HepG2 (cell line): ENCODE results near the gene APBB2. TPM values are rescaled to one million over a fixed set of nuclear protein-coding genes. Genes with fewer than 3 reads are reported as not detected.

Source experiments
- ATAC-seq: fragments of 200-7000 bp; cut with Tn5 transposase; 3 replicates; pipeline ENCODE4 v1.9.1; 2020; ENCODE audit warnings: mild to moderate bottlenecking, moderate library complexity
- BruUV-seq: library from RNA; stranded (reverse); fragments of 400-500 nt; replicated peaks from 2 replicates; lab custom pipeline; 2021; lab: Mats Ljungman, UMichigan
- CTCF ChIA-PET: fragments of 300-600 bp; formaldehyde crosslinking; extraction: SDS; loops from one replicate; lab custom pipeline; 2021; ENCODE audit warnings: low total read pairs, inconsistent platforms, low intra/inter-chr PET ratio; lab: Yijun Ruan, JAX
- POLR2A ChIA-PET: fragments of 350-600 bp; sonication (Branson Sonifier 250); formaldehyde crosslinking; loops from one replicate; lab custom pipeline; 2020; ENCODE audit warnings: antibody characterized with exemption, inconsistent platforms; lab: Yijun Ruan, JAX
- DNase-seq: peaks from one replicate; pipeline ENCODE4 v3.0.0-alpha.2; 2015; ENCODE audit warnings: low spot score
- FAIRE-seq: peaks from 3 replicates; lab custom pipeline; 2011; peaks lifted over from hg19 to GRCh38; lab: Jason Lieb, UNC
- H2AFZ ChIP-seq: one replicate; pipeline ENCODE4 v1.6.1; 2011; ENCODE audit warnings: low read length, inconsistent platforms
- H3K27ac ChIP-seq: fragments of 300-600 bp; 3 replicates; pipeline ENCODE4 v1.8.0; 2011; ENCODE audit warnings: mixed run types, mild to moderate bottlenecking, mixed read lengths, low read length, inconsistent platforms; ENCODE audit not compliant: insufficient read depth; ENCODE audit errors: extremely low read length
- H3K27me3 ChIP-seq, 2 experiments: fragments of 200-600 bp in 1 of 2; 2 replicates in 1 of 2; 3 replicates in 1 of 2; pipeline versions ENCODE4 v1.6.0 to v1.8.0; 2011; ENCODE audit warnings: low read length in 2 of 2, mild to moderate bottlenecking in 2 of 2, moderate library complexity in 2 of 2, inconsistent platforms in 1 of 2; ENCODE audit not compliant: insufficient read depth in 2 of 2, control insufficient read depth in 1 of 2
- H3K36me3 ChIP-seq, 2 experiments: fragments of 200-600 bp in 1 of 2; replicated peaks in 1 of 2; 2 replicates in 1 of 2; 3 replicates in 1 of 2; pipeline versions ENCODE4 v1.5.1 to v1.8.0; 2011; ENCODE audit warnings: low read length in 2 of 2, inconsistent platforms in 1 of 2; ENCODE audit not compliant: insufficient read depth in 2 of 2, control insufficient read depth in 1 of 2
- H3K4me1 ChIP-seq: 2 replicates; pipeline ENCODE4 v1.5.1; 2012; ENCODE audit warnings: low read length, inconsistent platforms; ENCODE audit not compliant: insufficient read depth
- H3K4me2 ChIP-seq: 2 replicates; pipeline ENCODE4 v1.6.0; 2011; ENCODE audit warnings: low read depth, low read length, inconsistent platforms
- H3K4me3 ChIP-seq, 3 experiments: fragments of 200-600 bp in 1 of 3; sonication (generic), shearing (Covaris generic) in 1 of 3; replicated peaks in 1 of 3; 2 replicates each; pipeline ENCODE4 v1.5.1; 2011 to 2016; ENCODE audit warnings: low read length in 3 of 3, inconsistent platforms in 2 of 3, low read depth in 2 of 3, mild to moderate bottlenecking in 2 of 3, control low read depth in 1 of 3, mixed read lengths in 1 of 3; ENCODE audit not compliant: insufficient read depth in 1 of 3
- H3K79me2 ChIP-seq: one replicate; pipeline ENCODE4 v1.6.1; 2011; ENCODE audit warnings: low read length, inconsistent platforms; ENCODE audit not compliant: insufficient read depth
- H3K9ac ChIP-seq: 2 replicates; pipeline ENCODE4 v1.6.0; 2011; ENCODE audit warnings: mild to moderate bottlenecking, low read depth, low read length, inconsistent platforms; ENCODE audit not compliant: insufficient read depth
- H3K9me3 ChIP-seq: 2 replicates; pipeline ENCODE4 v1.5.1; 2012; ENCODE audit warnings: mild to moderate bottlenecking, low read length
- H4K20me1 ChIP-seq: 2 replicates; pipeline ENCODE4 v1.6.0; 2011; ENCODE audit warnings: inconsistent platforms, mild to moderate bottlenecking, low read length, moderate library complexity; ENCODE audit not compliant: insufficient read depth
- KLF11 ChIP-seq: IDR thresholded peaks from 2 replicates; pipeline ENCODE4 v1.6.1; 2016; ENCODE audit warnings: missing compliant biosample characterization
- SMAD9 ChIP-seq: sonication (generic); formaldehyde crosslinking; IDR thresholded peaks from 2 replicates; pipeline ENCODE4 v1.5.1; 2020; ENCODE audit warnings: mild to moderate bottlenecking, missing genetic modification reagents
- SMYD3 ChIP-seq: sonication (generic); formaldehyde crosslinking; IDR thresholded peaks from 2 replicates; pipeline ENCODE4 v1.8.1; 2023; ENCODE audit warnings: mild to moderate bottlenecking, missing genetic modification reagents
- ZNF30 ChIP-seq: sonication (generic); formaldehyde crosslinking; IDR thresholded peaks from 2 replicates; pipeline ENCODE4 v1.5.0; 2020; ENCODE audit warnings: mild to moderate bottlenecking, missing genetic modification reagents
- ZNF777 ChIP-seq: sonication (generic); formaldehyde crosslinking; IDR thresholded peaks from 2 replicates; pipeline ENCODE4 v1.4.0; 2020; ENCODE audit warnings: missing genetic modification reagents
- WGBS: methylation state at CpG from one replicate; pipeline ENCODE4 v1.1.6; 2017; ENCODE audit warnings: low lambda C conversion rate; 5-methylcytosine and 5-hydroxymethylcytosine counted together
- in situ Hi-C: cut with HindIII; loops from 2 replicates; pipeline ENCODE4 v1.10.0; 2017; ENCODE audit warnings: low pct_unique_long_range_greater_than_20kb; ENCODE audit not compliant: extremely low pct_ligation_motif_present
- intact Hi-C: fragments of 100-400 bp; cut with micrococcal nuclease; formaldehyde crosslinking; loops from one replicate; pipeline ENCODE4 v1.10.0; 2022; ENCODE audit not compliant: unreplicated experiment
- polyA plus RNA-seq, 8 experiments: library from polyadenylated mRNA; depleted of rRNA in 3 of 8; stranded (reverse) in 7 of 8; unstranded in 1 of 8; fragments of >200 nt; fragmentation: Illumina TruSeq in 4 of 8; extraction: Trizol in 4 of 8; gene quantifications; 2 replicates each; pipeline versions ENCODE4 v1.2.1 to v1.2.3, GENCODE V29; 2011 to 2016; ENCODE audit warnings: low read depth in 4 of 8, missing spikeins in 1 of 8, mixed read lengths in 1 of 8; ENCODE audit not compliant: insufficient read depth in 1 of 8
- total RNA-seq, 5 experiments: library from RNA; depleted of rRNA; stranded (reverse); fragments of >200 nt; fragmentation: Illumina TruSeq; extraction: Trizol; gene quantifications; 2 replicates each; pipeline ENCODE4 v1.2.3, GENCODE V29; 2016; ENCODE audit warnings: low read depth in 1 of 5
- TF ChIP-seq, protein P1 (sequence below): sonication (generic); formaldehyde crosslinking; IDR thresholded peaks from 2 replicates; pipeline ENCODE4 v1.4.0; 2020; ENCODE audit warnings: missing genetic modification reagents
- TF ChIP-seq, protein P2 (sequence below): sonication (generic); formaldehyde crosslinking; IDR thresholded peaks from 2 replicates; pipeline ENCODE4 v1.4.0; 2020; ENCODE audit warnings: missing genetic modification reagents
- TF ChIP-seq, protein P3 (sequence below): sonication (generic); formaldehyde crosslinking; IDR thresholded peaks from 2 replicates; pipeline ENCODE4 v1.9.0; 2021; ENCODE audit warnings: missing genetic modification reagents, borderline replicate concordance

APBB2 gene
- total and polyA plus RNA-seq, 2 of the 13 experiments (the other 11 are each of a cell fraction or from before 2014, with no cell fraction given): 11.7 to 17.0 TPM

DNA sequence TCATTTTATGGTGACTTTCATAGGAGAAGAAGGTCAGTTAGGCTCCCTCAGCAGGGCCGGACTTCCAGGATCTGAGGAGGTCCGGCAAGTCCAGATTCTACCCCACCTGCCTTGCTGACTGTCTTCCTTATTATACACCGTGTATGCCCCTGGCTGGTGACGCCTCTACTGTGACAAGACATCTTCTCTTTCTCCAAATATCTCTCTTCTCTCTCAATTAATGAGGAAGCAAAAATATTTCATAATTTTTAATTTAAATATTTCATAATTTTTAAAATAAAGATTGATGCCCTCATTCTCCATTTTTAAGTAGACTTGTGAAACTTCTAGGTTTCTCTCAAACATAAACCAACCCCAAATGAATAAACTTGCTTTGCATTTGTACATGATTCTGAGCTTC lies 262.1 kb downstream of the APBB2 start:
- no peaks in the 10 kb centered on the region for H3K9me3 ChIP-seq
- ATAC-seq (no peak), DNase-seq (no peak), FAIRE-seq (no peak)
- 0 out of 5 replicates have a peak, but pooled peaks cover 0 to 4% of the 10 kb centered on the region in 2 experiments for H3K36me3 ChIP-seq
- no peaks in the 10 kb centered on the region for H4K20me1 ChIP-seq
- no peak overlapping the region for H2AFZ ChIP-seq
- no peak for TF ChIP-seq SMAD9 (CRISPR knock-in tag)
- TF ChIP-seq SMYD3 (CRISPR knock-in tag): no peak
- TF ChIP-seq, protein P1, sequence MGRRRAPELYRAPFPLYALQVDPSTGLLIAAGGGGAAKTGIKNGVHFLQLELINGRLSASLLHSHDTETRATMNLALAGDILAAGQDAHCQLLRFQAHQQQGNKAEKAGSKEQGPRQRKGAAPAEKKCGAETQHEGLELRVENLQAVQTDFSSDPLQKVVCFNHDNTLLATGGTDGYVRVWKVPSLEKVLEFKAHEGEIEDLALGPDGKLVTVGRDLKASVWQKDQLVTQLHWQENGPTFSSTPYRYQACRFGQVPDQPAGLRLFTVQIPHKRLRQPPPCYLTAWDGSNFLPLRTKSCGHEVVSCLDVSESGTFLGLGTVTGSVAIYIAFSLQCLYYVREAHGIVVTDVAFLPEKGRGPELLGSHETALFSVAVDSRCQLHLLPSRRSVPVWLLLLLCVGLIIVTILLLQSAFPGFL (CRISPR knock-in tag): no peak
- no peak for TF ChIP-seq ZNF777
- TF ChIP-seq ZNF30 (CRISPR knock-in tag): no peak
- no peak for TF ChIP-seq KLF11 (CRISPR knock-in tag)
- TF ChIP-seq, protein P2, sequence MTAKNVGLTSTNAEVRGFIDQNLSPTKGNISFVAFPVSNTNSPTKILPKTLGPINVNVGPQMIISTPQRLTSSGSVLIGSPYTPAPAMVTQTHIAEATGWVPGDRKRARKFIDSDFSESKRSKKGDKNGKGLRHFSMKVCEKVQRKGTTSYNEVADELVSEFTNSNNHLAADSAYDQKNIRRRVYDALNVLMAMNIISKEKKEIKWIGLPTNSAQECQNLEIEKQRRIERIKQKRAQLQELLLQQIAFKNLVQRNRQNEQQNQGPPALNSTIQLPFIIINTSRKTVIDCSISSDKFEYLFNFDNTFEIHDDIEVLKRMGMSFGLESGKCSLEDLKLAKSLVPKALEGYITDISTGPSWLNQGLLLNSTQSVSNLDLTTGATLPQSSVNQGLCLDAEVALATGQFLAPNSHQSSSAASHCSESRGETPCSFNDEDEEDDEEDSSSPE (CRISPR knock-in tag): no peak
- TF ChIP-seq, protein P3, sequence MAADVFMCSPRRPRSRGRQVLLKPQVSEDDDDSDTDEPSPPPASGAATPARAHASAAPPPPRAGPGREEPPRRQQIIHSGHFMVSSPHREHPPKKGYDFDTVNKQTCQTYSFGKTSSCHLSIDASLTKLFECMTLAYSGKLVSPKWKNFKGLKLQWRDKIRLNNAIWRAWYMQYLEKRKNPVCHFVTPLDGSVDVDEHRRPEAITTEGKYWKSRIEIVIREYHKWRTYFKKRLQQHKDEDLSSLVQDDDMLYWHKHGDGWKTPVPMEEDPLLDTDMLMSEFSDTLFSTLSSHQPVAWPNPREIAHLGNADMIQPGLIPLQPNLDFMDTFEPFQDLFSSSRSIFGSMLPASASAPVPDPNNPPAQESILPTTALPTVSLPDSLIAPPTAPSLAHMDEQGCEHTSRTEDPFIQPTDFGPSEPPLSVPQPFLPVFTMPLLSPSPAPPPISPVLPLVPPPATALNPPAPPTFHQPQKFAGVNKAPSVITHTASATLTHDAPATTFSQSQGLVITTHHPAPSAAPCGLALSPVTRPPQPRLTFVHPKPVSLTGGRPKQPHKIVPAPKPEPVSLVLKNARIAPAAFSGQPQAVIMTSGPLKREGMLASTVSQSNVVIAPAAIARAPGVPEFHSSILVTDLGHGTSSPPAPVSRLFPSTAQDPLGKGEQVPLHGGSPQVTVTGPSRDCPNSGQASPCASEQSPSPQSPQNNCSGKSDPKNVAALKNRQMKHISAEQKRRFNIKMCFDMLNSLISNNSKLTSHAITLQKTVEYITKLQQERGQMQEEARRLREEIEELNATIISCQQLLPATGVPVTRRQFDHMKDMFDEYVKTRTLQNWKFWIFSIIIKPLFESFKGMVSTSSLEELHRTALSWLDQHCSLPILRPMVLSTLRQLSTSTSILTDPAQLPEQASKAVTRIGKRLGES (CRISPR knock-in tag): no peak
- no peaks in the 10 kb centered on the region for H3K27me3 ChIP-seq
- WGBS: 94% methylated on average over 4 of the region's 4 CpGs
- ChIA-PET CTCF (no interaction called here), POLR2A (no interaction called here)
- in situ Hi-C loops: no loop called here
- no peak overlapping the region for H3K4me2 ChIP-seq
- no peak overlapping the region for H3K9ac ChIP-seq
- no peaks in the 10 kb centered on the region for H3K4me1 ChIP-seq
- intact Hi-C loops: no loop called here
- no TSS peak for BruUV-seq
- no peaks in the 10 kb centered on the region for H3K79me2 ChIP-seq
- H3K27ac ChIP-seq: no peak overlapping the region
- no peak overlapping the region for H3K4me3 ChIP-seq
